Endothelial cell of umbilical vein (primary cell): ENCODE results near the gene MTO1. TPM values are rescaled to one million over a fixed set of nuclear protein-coding genes. Genes with fewer than 3 reads are reported as not detected.

ENCODE experiments used
- BruUV-seq: library from RNA; stranded (reverse); fragments of 400-500 nt; replicated peaks from 2 replicates; lab custom pipeline; 2021; lab: Mats Ljungman, UMichigan
- CTCF ChIA-PET: fragments of 300-600, 350-600 bp; sonication (Branson Sonifier 250); formaldehyde crosslinking; loops from one replicate; lab custom pipeline; 2021; ENCODE audit warnings: antibody characterized with exemption, inconsistent platforms; lab: Charles Lee
- POLR2A ChIA-PET: fragments of 300-600, 350-600 bp; sonication (Branson Sonifier 250); formaldehyde crosslinking; loops from one replicate; lab custom pipeline; 2021; ENCODE audit warnings: antibody characterized with exemption, inconsistent platforms; lab: Charles Lee
- DNase-seq: peaks from one replicate; pipeline ENCODE4 v3.0.0-alpha.2; 2011; ENCODE audit warnings: low read depth, low spot score
- FAIRE-seq: peaks from 2 replicates; lab custom pipeline; 2011; peaks lifted over from hg19 to GRCh38; lab: Jason Lieb, UNC
- H2AFZ ChIP-seq: 2 replicates; pipeline ENCODE4 v1.6.0; 2012; ENCODE audit warnings: low read depth, low read length, control low read depth, inconsistent platforms
- H3K27ac ChIP-seq: 2 replicates; pipeline ENCODE4 v1.5.1; 2011; ENCODE audit warnings: low read depth, mild to moderate bottlenecking, control low read depth, low read length, moderate library complexity; ENCODE audit not compliant: insufficient read depth
- H3K27me3 ChIP-seq, 2 experiments: 2 replicates each; pipeline versions ENCODE4 v1.6.0 to v1.6.1; 2011; ENCODE audit warnings: low read length in 2 of 2, mixed read lengths in 1 of 2; ENCODE audit not compliant: control insufficient read depth in 2 of 2, insufficient read depth in 2 of 2
- H3K36me3 ChIP-seq, 2 experiments: 2 replicates in 1 of 2; 3 replicates in 1 of 2; pipeline ENCODE4 v1.5.1; 2011; ENCODE audit warnings: low read length in 2 of 2, mild to moderate bottlenecking in 1 of 2, moderate library complexity in 1 of 2; ENCODE audit not compliant: control insufficient read depth in 2 of 2, insufficient read depth in 2 of 2; ENCODE audit errors: extremely low read depth in 1 of 2
- H3K4me1 ChIP-seq: 3 replicates; pipeline ENCODE4 v1.5.1; 2011; ENCODE audit warnings: mild to moderate bottlenecking, low read length; ENCODE audit not compliant: control insufficient read depth, insufficient read depth; ENCODE audit errors: extremely low read depth
- H3K4me2 ChIP-seq: 2 replicates; pipeline ENCODE4 v1.6.1; 2011; ENCODE audit warnings: low read length, control low read depth, mixed read lengths; ENCODE audit not compliant: insufficient read depth
- H3K4me3 ChIP-seq, 3 experiments: fragments of 200-600 bp in 1 of 3; sonication (generic), shearing (Covaris generic) in 1 of 3; replicated peaks in 1 of 3; 2 replicates each; pipeline ENCODE4 v1.5.1; 2011 to 2016; ENCODE audit warnings: control low read depth in 3 of 3, low read length in 3 of 3, mild to moderate bottlenecking in 2 of 3, inconsistent platforms in 1 of 3, low read depth in 1 of 3, moderate library complexity in 1 of 3; ENCODE audit not compliant: insufficient read depth in 1 of 3
- H3K79me2 ChIP-seq: 2 replicates; pipeline ENCODE4 v1.6.0; 2012; ENCODE audit warnings: low read length, inconsistent platforms; ENCODE audit not compliant: control insufficient read depth, insufficient read depth
- H3K9ac ChIP-seq: replicated peaks from 2 replicates; pipeline ENCODE3; 2011; ENCODE audit warnings: low read length, control low read depth; ENCODE audit not compliant: insufficient read depth; ENCODE audit errors: extremely low read depth
- H3K9me1 ChIP-seq: replicated peaks from 3 replicates; pipeline ENCODE4 v1.6.0; 2011; ENCODE audit warnings: mild to moderate bottlenecking, low read length; ENCODE audit not compliant: control insufficient read depth, insufficient read depth; ENCODE audit errors: extremely low read depth
- H3K9me3 ChIP-seq: replicated peaks from 2 replicates; pipeline ENCODE4 v1.5.1; 2012; ENCODE audit warnings: low read length, inconsistent platforms; ENCODE audit not compliant: control insufficient read depth, insufficient read depth
- H4K20me1 ChIP-seq: replicated peaks from 2 replicates; pipeline ENCODE3; 2011; ENCODE audit warnings: mild to moderate bottlenecking, low read length; ENCODE audit not compliant: control insufficient read depth, insufficient read depth; ENCODE audit errors: extremely low read depth
- EZH2 ChIP-seq: IDR thresholded peaks from 2 replicates; pipeline ENCODE4 v1.6.1; 2012; ENCODE audit warnings: borderline replicate concordance, low read depth, mild to moderate bottlenecking, moderate library complexity, low read length, inconsistent platforms; ENCODE audit not compliant: severe bottlenecking
- POLR2A ChIP-seq: IDR thresholded peaks from 2 replicates; pipeline ENCODE4 v1.6.1; 2012; ENCODE audit warnings: low read depth, mild to moderate bottlenecking, control low read depth, low read length
- POLR2AphosphoS5 ChIP-seq: IDR thresholded peaks from 2 replicates; pipeline ENCODE4 v1.6.1; 2012; ENCODE audit warnings: low read depth, mild to moderate bottlenecking, control low read depth, low read length, moderate library complexity; ENCODE audit not compliant: insufficient read depth
- dilution Hi-C: fragments of 300-500 bp; cut with MboI; formaldehyde crosslinking; loops from one replicate; pipeline ENCODE4 v1.15.0; 2019; ENCODE audit warnings: low sequenced_read_pairs; ENCODE audit not compliant: extremely low pct_ligation_motif_present
- intact Hi-C: fragments of 100-400 bp; cut with micrococcal nuclease; formaldehyde crosslinking; loops from one replicate; pipeline ENCODE4 v1.10.0; 2022
- polyA plus RNA-seq, 4 experiments: library from polyadenylated mRNA; depleted of rRNA in 3 of 4; stranded (reverse) in 3 of 4; unstranded in 1 of 4; fragments of >200 nt; gene quantifications; 2 replicates each; pipeline versions ENCODE4 v1.2.1 to v1.2.3, GENCODE V29; 2011 to 2012; ENCODE audit warnings: missing spikeins in 1 of 4
- total RNA-seq: library from RNA; stranded (reverse); gene quantifications from 2 replicates; pipeline ENCODE4 v1.2.3, GENCODE V29; 2021

The MTO1 gene
- total and polyA plus RNA-seq, 2 donors (not counting 3 experiments of a cell fraction or from before 2014, with no cell fraction given) = 12.6 to 24.8 TPM

DNA sequence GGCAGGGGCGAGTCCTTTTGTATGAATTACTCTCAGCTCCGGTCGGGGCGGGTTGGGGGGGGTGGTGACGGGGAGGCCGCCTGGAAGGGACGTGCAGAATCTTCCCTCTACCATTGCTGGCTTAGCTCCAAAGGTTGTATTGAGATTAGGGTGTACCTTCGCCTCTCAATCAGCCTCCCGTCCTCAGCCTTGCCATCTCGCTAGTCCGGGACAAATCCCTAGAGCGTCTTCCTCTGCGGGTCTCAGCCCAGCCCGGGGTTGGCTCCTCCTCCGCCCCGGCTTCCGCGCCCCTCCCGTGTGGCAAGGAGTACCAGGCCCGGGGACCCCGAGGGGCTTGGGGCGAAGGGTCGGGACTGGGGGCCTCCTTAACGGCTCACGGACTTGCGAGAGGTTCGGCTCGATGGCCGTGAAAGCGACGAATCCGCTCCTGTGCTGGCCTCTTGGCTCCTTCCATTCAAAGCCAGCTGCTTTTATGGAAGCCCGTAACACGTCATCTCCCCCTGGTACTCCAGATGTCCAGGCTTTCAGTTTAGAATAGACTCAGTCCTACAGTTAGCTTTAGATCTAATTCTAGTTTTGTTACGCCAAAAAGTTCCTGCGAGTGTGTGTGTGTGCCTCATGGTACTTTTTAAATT, 59.9 kb downstream of the MTO1 start:
- DNase-seq (peak; percentile 91), FAIRE-seq (no peak)
- H3K4me3 ChIP-seq = peak overlapping the region; percentile 65 to 83 (median 70)
- peak overlapping the region; percentile 100 for H3K27ac ChIP-seq
- dilution Hi-C loops = no loop called here
- H2AFZ ChIP-seq = peak overlapping the region; percentile 74
- H3K27me3 ChIP-seq = no peaks in the 10 kb centered on the region
- intact Hi-C loops = loop anchor here (1.0 kb wide), 3 partner anchors 59 to 133 kb away; no protein-coding TSS in a partner anchor
- BruUV-seq = TSS peak; percentile 73
- H3K36me3 ChIP-seq = peaks cover 7 to 19% of the 10 kb centered on the region in 2 experiments
- peak; percentile 2 for TF ChIP-seq POLR2AphosphoS5
- no peak for TF ChIP-seq EZH2
- peak overlapping the region; percentile 98 for H3K4me2 ChIP-seq
- no peaks in the 10 kb centered on the region for H3K9me1 ChIP-seq
- H3K9me3 ChIP-seq = no peaks in the 10 kb centered on the region
- ChIA-PET POLR2A (interaction anchor here (0.5 to 3.7 kb wide), 13 partner anchors 8 to 231 kb away, joined by 3 to 74 read pairs (median 4); partner anchors contain the start of genes MTO1 and SLC17A5), CTCF (interaction anchor here (0.6 to 2.5 kb wide), 8 partner anchors 11 to 159 kb away, joined by 3 to 24 read pairs (median 4); no protein-coding TSS in a partner anchor)
- H4K20me1 ChIP-seq = peaks cover 5% of the 10 kb centered on the region
- H3K4me1 ChIP-seq = peaks cover 28% of the 10 kb centered on the region
- peaks cover 43% of the 10 kb centered on the region for H3K79me2 ChIP-seq
- H3K9ac ChIP-seq = peak overlapping the region; percentile 99

DNA sequence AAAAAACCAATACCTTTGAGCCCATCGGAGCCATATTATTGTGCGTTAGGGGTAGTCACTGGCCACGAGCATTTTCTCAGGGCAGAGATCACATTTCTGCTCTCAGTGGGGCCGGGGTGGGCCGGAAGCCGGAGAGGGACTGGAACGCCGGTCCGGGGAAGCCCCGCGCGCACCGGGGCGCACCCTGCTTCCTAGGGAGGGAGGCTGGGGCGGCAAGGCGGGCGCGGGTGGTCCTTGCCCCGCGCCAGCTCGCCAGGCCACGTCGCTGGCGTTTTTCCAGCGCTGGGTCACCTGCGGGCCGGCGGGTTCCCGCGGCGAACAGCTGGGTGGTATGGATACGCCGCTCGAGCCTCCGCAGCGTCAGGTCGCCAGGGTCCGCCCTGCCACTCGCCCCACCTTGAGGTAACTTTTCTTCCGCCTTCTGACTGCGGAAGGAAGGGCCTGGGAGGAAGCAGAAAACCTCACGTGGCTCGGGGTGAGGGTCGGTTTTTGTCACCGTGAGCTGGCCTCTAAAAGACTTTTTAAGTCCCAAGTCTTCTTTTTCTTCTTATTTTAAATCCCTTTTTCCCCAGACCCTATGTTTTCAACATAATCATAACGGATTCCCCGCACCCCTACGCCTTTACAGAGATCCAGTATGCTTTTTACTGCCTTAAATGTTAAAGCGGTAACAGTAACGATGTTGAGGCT, 62.0 kb downstream of the MTO1 start:
- peak overlapping the region; percentile 60 to 75 (median 69) for H3K4me3 ChIP-seq
- peaks cover 2 to 12% of the 10 kb centered on the region in 2 experiments for H3K36me3 ChIP-seq
- dilution Hi-C loops = no loop called here
- FAIRE-seq = peak; percentile 42
- H3K4me2 ChIP-seq = peak overlapping the region; percentile 82
- no peaks in the 10 kb centered on the region for H3K9me3 ChIP-seq
- H3K9ac ChIP-seq = peak overlapping the region; percentile 85
- H3K79me2 ChIP-seq = peaks cover 26% of the 10 kb centered on the region
- ChIA-PET POLR2A (interaction anchor here (0.9 kb wide), 1 partner anchor 10 kb away, joined by 3 read pairs; no protein-coding TSS in a partner anchor), CTCF (interaction anchor here (1.0 to 1.5 kb wide), 4 partner anchors 8 to 88 kb away, joined by 3 to 8 read pairs (median 4); no protein-coding TSS in a partner anchor)
- no peaks in the 10 kb centered on the region for H3K9me1 ChIP-seq
- peaks cover 5% of the 10 kb centered on the region for H4K20me1 ChIP-seq
- peak; percentile 75 for TF ChIP-seq POLR2AphosphoS5
- TF ChIP-seq EZH2 = no peak
- peak; percentile 67 for TF ChIP-seq POLR2A
- no peaks in the 10 kb centered on the region for H3K27me3 ChIP-seq
- H3K4me1 ChIP-seq = peaks cover 19% of the 10 kb centered on the region
- BruUV-seq = no TSS peak
- H2AFZ ChIP-seq = peak overlapping the region; percentile 50
- DNase-seq = peak; percentile 71
- intact Hi-C loops = no loop called here
- H3K27ac ChIP-seq = peak overlapping the region; percentile 82
